A549 treated with GW870086 at 1 μM for 4 hours (cell line): Measurements from ENCODE around the gene EMD. TPM values are rescaled to one million over a fixed set of nuclear protein-coding genes. Genes with fewer than 3 reads are reported as not detected.

Source experiments
- total RNA-seq: library from RNA; stranded (reverse); fragments of 200-300 nt; extraction: Qiagen RNA extraction; gene quantifications from 5 replicates; pipeline ENCODE4 v1.2.3, GENCODE V29; 2022; ENCODE audit warnings: low read depth

EMD gene
- 115 to 162 TPM (median 151 TPM) in 5 replicates for total RNA-seq

DNA sequence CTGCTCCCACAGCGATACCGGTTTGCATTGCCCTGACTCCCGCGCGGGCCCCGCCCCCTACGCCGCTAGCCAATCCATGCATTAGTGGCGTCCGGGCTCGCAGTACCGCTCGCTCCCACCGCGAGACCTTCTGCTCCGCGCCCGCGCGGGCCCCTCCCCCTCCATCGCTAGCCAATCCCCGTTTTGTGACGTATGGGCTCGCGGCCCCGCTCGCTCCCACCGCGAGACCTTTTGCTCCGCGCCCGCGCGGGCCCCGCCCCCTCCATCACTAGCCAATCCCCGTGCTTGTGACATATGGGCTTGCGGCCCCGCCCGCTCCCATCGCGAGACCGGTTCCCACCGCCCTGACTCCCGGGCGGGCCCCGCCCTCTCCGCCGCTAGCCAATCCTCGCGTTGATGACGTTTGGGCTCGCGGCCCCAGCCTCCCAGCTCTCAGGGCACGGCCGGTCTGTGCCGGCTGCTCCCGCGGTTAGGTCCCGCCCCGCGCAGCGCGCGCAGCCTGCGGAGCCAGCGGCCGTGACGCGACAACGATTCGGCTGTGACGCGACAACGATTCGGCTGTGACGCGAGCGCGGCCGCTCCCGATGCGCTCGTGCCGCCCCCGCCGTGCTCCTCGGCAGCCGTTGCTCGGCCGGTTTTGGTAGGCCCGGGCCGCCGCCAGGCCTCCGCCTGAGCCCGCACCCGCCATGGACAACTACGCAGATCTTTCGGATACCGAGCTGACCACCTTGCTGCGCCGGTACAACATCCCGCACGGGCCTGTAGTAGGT lies at the start of gene EMD:
TSS of gene EMD (plus strand) at position 497 of the 770 bp plus-strand sequence. CDS start at position 687, 190 bp downstream.

DNA sequence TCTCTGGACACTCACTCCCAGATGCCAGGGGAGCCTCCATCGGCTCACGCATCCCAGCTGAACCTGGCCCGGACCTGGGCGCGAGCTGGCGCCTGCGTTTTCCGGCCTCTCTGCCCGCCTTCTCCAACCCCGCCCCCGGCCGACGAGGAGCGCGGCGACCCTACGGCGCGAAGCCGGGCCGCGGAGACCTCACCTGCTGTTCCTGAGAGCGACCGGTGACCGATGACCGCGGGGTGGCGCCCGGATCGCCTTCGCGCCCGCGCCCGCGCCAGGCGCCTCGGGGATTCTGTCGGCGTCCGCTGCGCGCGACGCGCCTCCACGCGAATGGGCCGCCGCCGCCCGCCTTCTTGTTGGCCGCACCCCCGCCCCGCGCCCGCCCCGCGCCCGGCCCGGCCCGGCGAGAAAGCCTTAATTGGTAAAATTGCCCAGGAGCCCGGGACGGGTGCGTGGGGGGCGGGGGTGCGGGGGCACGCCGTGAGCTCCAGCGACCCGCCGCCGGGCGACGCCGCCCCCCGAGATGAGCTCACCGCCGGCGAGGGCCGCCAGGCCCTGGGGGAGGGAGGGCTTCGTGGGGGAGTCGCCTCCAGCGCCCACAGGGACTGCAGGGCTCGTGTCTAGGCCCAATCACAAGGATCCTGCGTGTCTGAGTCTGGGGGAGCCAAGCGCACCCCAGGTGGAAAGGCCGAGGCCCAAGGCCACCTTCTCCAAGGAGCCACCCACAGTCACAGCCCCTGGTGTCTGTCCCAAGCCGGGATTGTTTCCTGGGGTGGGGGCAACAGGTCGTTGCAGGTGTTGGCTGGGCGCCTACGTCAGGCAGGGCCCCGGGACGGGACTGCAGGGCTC lies 4.6 kb upstream of the EMD start, which contains the start of gene FLNA:
TSS of gene FLNA (minus strand) at position 322 of the 843 bp plus-strand sequence. CDS start 3,389 bp downstream, outside the sequence.

DNA sequence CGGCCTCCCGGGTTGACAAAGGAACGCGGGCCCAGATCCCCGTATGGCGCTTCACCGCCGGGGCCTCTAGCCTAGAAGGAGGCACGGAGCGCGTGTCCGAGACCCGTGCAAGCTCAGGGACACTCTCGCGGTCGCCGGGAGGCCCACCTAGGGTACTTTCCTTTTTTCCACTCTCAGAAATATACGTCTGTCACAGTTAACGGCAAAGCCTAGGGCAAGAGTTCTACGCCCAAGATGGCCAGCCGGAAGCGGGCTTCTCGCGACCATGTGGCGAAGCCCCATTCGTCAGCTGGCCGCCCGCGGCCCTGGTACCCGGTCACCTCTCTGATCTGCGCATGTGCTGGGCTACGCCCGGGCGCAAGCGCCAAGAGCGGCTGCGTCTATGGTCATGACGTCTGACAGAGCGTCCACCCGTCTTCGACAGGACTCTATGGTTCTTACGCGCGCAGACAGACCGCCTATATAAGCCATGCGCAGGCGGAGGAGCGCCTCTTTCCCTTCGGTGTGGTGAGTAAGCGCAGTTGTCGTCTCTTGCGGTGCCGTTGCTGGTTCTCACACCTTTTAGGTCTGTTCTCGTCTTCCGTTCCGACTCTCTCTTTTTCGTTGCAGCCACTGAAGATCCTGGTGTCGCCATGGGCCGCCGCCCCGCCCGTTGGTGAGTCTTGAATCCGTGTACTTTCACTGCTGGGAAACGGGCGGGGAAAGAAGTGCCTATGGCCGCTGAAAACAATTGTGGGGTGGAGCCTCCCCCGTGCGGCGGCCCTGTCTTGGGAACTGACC lies 19.0 kb downstream of the EMD start, which contains the start of gene RPL10:
TSS of gene RPL10 (plus strand) at position 490 of the 780 bp plus-strand sequence. CDS start at position 633, 143 bp downstream.

DNA sequence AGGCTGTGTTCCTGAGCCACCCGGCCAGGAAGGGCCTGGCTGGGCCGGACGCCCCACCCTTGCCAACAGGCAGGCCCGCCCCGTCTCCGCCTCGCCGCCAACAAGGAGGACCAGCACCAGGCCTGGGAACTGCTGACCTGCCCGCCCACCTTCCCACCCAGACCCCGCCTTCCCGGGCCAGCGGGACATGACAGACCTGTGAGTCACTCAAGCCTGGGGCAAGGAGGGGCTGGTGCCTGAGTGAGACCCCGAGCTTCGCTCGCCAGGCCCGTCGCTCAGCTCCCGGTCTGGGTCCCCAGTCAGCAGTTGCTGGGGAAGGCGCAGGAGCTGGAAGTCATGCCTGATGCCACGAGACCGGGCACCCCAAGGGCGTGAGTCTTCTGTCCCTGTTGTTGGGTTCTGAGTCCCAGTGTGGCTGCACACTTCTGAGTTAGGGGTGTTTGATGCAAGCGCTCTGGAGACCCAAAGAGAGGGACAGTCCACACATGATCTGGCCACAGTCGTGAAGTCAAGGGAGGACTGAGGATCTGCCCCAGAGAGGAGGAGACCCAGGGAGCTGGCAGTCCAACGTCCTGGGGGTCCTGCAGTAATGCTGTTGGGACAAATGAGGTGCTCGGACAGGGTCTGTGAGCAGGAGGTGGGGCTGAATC lies 30.3 kb downstream of the EMD start, which contains the start of gene DNASE1L1:
TSS of gene DNASE1L1 (minus strand) at position 33 of the 650 bp plus-strand sequence. CDS start 3,686 bp downstream, outside the sequence.

DNA sequence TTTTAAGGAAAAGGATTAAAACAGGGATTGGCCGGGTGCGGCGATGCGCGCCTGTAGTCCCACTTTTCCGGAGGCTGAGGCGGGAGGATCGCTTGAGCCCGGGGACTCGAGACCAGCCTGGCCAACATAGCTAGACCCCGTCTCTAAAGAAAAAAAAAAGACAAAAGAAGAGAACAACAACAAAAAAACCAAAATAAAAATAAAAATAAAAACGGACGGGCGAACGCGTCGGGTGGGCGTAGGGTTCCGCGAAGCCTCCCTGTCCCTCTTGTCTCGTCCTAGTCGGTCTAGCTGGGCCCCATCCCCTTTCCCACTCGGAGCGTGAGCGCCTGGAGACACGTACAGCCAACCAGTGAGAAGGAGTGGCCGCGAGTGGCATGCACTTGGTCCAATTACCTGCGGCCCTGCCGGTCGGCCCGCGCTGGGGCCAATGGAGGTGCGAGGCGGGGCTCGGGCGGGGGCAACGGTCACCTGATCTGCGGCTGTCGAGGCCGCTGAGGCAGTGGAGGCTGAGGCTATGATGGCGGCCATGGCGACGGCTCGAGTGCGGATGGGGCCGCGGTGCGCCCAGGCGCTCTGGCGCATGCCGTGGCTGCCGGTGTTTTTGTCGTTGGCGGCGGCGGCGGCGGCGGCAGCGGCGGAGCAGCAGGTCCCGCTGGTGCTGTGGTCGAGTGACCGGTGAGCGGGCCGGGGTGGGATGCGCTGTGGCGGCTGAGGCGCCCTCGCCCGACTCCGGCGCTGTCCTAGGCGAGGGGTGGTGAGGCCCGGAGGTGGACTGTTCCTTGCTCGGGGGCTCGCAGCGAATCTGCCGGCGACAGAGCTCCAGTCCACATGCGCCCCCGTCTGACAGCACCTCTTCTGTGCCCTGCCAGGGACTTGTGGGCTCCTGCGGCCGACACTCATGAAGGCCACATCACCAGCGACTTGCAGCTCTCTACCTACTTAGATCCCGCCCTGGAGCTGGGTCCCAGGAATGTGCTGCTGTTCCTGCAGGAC lies 49.4 kb downstream of the EMD start, which contains the start of gene ATP6AP1:
TSS of gene ATP6AP1 (plus strand) at position 502 of the 996 bp plus-strand sequence. CDS start at position 518, 16 bp downstream.

Other genes starting within 250 kb of the EMD start
- gene OPN1LW, start 235.1 kb upstream of the EMD start, total RNA-seq = not detected in 5 replicates
- gene OPN1MW, start 196.7 kb upstream of the EMD start, total RNA-seq = not detected in 5 replicates
- gene OPN1MW2, start 159.5 kb upstream of the EMD start, total RNA-seq = not detected in 5 replicates
- not detected in 5 replicates for gene OPN1MW3, start 121.7 kb upstream of the EMD start, total RNA-seq
- 0.09 TPM in 1 of 5 replicates, not detected in the others for gene TEX28, start 84.2 kb upstream of the EMD start, total RNA-seq
- gene TKTL1, start 83.5 kb upstream of the EMD start, total RNA-seq = 0.10 to 0.19 TPM (median 0.17 TPM) in 3 of 5 replicates, not detected in the others
- 1,320 to 1,681 TPM (median 1,555 TPM) in 5 replicates for gene FLNA, start 4.7 kb upstream of the EMD start, total RNA-seq
- 5,224 to 6,204 TPM (median 5,426 TPM) in 5 replicates for gene RPL10, start 19.1 kb downstream of the EMD start, total RNA-seq
- gene DNASE1L1, start 30.0 kb downstream of the EMD start, total RNA-seq = 26.1 to 33.5 TPM (median 29.3 TPM) in 5 replicates
- gene TAFAZZIN, start 32.2 kb downstream of the EMD start, total RNA-seq = 32.2 to 40.3 TPM (median 37.1 TPM) in 5 replicates
- gene ATP6AP1, start 49.4 kb downstream of the EMD start, total RNA-seq = 81.6 to 108 TPM (median 104 TPM) in 5 replicates
- gene GDI1, start 57.9 kb downstream of the EMD start, total RNA-seq = 89.4 to 105 TPM (median 103 TPM) in 5 replicates
- gene FAM50A, start 64.8 kb downstream of the EMD start, total RNA-seq = 92.4 to 124 TPM (median 106 TPM) in 5 replicates
- gene PLXNA3, start 79.0 kb downstream of the EMD start, total RNA-seq = 10.8 to 15.6 TPM (median 11.8 TPM) in 5 replicates
- gene LAGE3, start 100.0 kb downstream of the EMD start, total RNA-seq = 57.7 to 70.9 TPM (median 68.2 TPM) in 5 replicates
- 64.7 to 72.3 TPM (median 68.9 TPM) in 5 replicates for gene UBL4A, start 107.3 kb downstream of the EMD start, total RNA-seq
- 29.7 to 41.5 TPM (median 40.1 TPM) in 5 replicates for gene SLC10A3, start 111.3 kb downstream of the EMD start, total RNA-seq
- 32.9 to 47.3 TPM (median 45.3 TPM) in 5 replicates for gene FAM3A, start 136.9 kb downstream of the EMD start, total RNA-seq
- 1,331 to 1,547 TPM (median 1,449 TPM) in 5 replicates for gene G6PD, start 167.6 kb downstream of the EMD start, total RNA-seq
- gene IKBKG, start 168.3 kb downstream of the EMD start, total RNA-seq = 35.2 to 42.9 TPM (median 41.7 TPM) in 5 replicates
- gene CTAG1A, start 205.8 kb downstream of the EMD start, total RNA-seq = not detected in 5 replicates
- not detected in 5 replicates for gene CTAG1B, start 240.0 kb downstream of the EMD start, total RNA-seq